ENCODE results near the gene TP53BP2. TPM values are rescaled to one million over a fixed set of nuclear protein-coding genes. Genes with fewer than 3 reads are reported as not detected.

The TP53BP2 gene
- total RNA-seq, 1 donor from 2014 or later, result 12.8 TPM

DNA sequence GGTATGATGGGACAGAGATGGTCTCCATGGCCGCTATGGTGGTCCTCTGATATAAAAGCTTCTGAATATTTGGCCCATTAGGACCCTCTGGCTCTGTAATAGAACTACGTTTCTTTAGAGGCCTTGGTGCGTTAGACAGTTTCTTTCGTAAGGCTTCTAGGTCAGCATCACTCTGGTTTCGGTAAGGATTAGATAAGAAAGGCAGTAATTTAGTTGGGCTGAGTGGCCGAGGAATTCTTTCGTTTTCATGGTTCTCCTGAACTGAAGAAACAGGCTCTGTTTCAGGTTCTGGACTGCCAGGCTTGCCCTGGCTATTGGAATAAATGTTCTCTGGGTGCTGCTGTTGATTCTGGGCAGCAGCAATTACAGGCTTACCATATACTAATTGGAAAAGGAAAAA, 49.5 kb downstream of the TP53BP2 start:
- DNase-seq (ENCODE audit: low read depth in 2 of 2), result no peak

DNA sequence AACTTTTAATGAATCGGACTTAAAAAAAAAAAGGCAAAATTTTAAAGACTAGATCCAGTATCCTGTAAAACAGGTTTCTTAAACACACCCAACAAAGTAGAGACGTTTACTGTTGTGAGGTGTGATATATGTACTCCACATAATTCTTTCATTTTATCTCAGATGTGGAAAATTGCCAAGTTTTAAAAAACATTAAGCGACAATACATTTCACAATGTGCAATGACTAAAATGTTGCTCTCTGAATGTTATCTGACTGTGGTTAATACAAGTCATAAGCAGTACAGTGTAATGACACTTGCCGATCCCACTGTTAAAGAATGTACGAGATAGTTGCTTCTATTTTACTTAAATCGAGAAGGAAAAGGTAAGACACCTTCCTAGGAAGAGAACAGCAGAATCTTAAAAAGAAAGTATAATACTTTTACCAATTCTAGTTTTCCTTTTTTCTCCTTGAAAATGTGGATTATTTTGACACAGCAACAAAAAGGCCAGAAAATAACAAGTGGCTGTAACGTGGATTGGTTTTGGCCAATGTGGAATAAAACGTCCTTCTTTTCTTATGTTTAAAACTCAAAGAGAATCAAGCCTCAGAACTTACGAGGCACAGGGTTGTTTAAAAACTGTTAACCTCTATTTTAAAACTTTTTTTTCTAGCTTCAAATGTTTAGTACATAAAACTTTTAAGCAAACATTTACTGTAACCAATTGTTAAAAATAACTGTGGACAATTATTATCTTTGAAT, 51.4 kb downstream of the TP53BP2 start:
- no peak for DNase-seq (ENCODE audit: low read depth in 2 of 2)

DNA sequence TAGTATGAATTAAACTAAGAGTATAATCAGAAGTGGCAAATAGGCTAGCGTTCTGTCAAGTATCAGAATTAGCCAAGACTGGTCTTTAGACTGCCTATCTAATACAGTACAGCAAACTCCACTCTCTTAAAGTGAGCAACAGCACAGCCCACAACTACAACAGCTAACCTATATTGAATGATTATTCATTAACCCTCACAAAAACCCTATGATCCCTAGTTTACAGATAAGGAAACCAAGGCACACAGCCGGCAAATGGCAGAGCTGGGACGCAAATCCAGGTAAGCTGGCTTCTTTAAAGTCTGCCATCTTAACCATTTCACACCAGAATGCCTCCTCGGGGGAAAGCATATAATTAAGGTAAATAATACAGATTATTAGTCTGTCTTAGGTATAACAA, 52.0 kb downstream of the TP53BP2 start:
- DNase-seq (ENCODE audit: low read depth in 2 of 2), result no peak

DNA sequence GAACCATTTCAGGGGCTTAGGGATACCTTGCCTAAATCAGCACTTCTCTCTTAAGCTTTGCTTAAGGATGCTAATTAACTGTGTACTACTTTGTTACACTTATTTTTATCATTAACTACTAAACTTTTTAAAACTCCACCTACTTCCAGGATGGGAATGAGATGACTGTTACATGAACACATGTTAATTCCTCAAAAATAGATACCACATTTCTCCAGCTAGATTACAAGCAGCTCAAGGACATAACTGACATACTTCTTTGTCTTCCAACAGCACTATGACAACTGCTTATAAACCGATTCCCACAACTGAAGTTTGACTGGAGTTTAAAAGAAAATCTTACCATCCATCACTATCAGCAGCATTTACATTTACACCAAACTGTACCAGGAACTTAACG, 53.7 kb downstream of the TP53BP2 start:
- DNase-seq (ENCODE audit: low read depth in 2 of 2), result no peak

DNA sequence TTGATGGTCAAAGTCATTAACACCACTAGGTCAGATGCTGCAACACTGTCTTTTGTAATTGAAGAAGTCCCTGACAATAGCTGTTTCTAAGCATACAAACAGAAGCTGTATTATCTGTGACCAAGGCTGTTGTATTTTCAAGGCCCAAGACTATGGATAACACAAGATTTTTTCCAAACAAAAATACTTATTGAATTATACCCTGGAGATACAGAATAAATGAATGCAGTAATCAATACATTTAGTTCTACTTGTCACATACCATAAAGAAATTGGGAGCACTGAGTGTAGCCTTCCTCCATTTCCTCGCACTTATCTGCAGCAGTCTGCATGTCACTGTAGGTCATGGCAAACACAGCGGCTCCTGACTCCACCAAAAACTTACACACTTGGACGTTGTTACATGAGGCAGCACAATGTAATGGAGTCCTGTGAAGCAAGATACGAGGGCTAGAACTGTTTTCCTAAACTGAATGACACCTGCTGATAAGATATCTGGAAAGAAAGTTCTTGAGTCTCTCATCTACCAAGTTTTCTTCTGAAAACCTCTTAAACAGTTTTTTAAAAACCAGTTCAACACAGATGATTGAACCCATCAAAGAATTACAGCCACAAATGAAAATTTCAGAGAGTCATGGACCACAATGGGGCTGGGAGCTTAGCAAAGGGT, 56.9 kb downstream of the TP53BP2 start:
- DNase-seq (ENCODE audit: low read depth in 2 of 2), result no peak

DNA sequence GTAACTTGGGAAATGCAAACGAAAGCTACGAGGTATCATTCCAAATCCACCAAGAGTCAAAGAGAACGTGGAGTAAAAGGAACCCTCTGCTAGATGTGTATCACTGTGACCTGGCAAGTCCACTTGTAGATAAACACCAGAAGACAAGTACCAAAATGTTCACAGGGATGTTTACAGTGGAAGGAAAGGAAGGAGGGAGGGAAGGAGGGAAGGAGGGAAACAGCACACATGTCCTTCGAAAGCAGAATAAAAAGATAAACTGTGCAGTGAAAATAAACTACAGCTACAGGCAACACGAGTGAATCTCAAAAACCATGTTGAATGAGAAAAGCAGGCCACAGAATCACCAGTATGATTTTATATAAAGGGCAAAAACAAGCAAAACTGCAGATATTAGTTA, 59.9 kb downstream of the TP53BP2 start:
- DNase-seq (ENCODE audit: low read depth in 2 of 2), result no peak

DNA sequence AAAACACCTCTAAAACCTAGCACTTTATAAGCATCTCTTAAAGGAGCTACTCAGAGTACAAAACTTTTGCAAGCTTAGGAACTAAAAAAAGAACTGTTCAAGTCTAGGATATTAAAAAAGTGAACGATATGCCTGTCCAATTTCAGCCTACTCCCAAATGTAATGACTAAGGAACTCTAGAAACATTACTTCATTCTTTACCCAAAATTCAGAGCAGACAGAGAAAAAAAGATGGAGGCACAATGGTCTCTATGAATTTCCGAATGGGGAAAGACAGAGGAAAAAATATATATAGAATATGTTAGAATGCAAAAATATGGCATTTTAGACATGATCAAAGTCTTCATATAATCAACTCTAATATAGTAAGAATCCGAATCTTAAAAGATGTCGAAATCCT, 61.2 kb downstream of the TP53BP2 start:
- no peak for DNase-seq (ENCODE audit: low read depth in 2 of 2)

DNA sequence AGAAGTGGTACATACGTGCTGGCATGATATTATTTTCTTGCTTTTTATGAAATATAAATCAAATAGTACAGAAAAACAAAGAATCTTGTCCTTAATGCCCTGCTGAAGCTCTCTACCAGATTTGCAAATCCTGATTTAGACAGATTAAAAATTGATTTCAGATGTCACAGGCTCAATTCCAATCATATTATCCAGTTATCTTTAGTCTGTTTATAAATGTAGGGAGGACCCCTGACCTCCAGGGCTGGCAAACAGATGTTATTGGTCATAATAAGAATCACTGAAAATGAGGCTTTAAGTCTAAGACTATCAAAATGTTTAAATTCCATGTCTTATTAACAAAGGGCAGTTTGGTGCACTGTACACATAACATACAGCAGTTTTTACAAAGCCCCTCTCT, 62.1 kb downstream of the TP53BP2 start:
- DNase-seq (ENCODE audit: low read depth in 2 of 2), result no peak

DNA sequence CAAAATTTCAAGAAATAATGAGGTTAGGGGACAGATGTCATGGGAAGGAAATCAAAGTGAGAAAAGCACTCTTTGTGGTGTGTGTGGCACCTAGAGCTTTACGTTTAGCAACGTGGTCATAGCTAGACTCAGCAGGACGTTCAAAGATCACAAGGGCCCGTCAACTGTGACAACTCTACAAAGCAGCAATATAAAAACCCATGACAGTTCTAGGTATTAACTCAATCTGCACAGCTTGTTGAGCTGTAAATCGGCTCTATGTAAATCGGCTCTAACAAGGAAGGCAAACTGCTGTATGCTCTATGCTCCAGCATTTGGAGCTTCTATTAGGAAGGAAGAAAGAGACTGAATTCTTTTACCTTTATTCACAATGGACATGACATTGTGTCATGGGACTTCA, 64.8 kb downstream of the TP53BP2 start:
- DNase-seq (ENCODE audit: low read depth in 2 of 2), result no peak

DNA sequence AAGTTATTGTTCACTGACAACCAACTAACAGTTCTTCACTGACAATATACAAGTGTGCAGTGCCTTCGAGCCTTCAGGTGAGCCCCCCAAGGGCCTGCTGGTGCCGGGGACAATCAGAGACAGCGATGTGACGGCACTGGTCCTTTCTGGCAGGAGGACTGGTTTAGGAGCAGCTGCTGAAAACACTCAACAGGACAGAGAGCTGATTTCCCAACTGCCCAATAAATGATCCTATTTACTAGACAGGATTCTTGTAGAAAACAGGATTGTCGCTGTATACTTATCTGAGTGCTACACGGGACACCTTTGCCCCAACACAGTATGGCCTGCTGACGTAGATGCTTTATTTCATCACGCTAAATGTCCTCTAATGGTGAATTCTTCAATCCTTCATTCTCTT, 65.4 kb downstream of the TP53BP2 start:
- no peak for DNase-seq (ENCODE audit: low read depth in 2 of 2)

DNA sequence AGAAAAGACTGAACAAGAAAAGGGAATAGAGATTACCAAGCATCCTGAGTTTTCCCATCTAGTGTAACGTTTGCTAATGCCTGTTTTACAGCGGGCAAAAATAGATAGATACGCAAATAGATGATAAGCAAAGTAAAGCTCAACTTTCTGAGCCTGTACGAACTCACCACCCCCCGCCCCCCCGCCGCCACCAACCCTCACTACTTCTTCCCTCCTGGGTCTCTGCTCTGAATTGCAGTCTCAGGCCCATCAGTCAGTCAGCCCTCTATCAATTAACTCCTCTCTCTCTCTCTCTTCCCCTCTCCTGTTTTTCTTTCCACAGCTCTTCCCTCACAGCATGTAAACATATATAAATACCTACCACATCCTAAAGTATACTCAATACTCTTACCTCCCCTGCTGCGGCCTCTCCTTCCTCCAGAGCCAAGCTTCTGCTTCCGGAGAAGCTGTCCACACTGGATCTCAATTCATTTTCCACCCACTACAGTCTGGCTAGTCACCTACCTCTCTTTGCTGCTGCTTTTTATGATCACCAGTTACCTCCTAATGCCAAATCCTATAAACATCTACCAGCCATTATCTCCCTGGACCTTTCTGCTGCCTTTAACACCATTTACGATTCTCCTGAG, 68.8 kb downstream of the TP53BP2 start:
- DNase-seq (ENCODE audit: low read depth in 2 of 2), result peak in 1 of 2 donors; percentile 35

DNA sequence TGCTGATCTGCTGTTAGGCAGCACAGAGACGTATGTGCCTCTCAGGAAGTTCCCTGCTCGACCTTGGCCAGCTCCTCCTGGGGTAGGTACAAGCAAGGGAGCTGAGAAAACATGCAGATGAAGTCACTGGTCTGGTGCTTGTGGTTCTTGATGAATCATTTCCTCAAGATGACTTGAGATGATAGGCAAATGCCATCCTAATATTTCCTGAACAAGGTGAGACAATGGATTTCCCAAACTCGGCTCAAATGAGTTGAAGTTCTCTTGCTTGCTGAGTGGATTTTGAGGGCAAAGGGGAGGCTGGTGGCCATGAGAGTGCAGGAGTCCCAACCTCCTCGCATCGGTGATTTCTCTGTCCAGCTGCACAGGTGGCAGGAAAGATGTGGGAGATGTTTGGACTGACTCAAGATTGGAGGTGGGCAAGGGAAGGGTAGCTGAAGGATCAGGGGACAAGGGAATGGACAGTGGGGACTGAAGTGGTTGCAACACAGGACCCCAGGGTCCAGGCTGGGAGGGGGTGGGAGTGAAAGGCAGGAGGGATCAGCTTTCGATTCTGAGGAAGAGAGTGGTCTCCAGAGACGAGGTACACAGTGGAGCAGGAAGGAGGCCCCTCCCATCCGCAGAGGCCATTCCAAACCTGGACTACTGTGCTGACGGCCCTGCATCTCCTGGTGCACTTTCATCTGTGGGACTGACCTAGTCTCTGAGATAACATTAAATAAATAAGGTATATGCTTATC, 69.5 kb downstream of the TP53BP2 start:
- DNase-seq (ENCODE audit: low read depth in 2 of 2), result peak in 1 of 2 donors; percentile 96

DNA sequence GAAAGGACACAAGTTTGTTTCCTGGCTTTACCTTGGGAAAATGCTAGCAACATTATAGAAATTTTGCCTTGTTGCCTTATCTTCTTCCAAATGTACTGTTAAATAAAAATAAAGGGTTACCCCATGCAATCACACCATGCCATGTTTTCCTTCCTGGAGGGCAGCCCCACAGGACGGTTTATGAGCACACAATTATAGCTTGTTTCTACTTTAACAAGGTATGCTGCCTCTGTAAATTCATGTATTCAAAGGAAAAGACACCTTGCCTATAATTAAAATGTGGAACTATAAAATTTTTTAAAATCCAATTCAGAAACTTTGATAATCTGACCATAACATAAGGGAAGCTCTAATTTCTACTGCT, 70.1 kb downstream of the TP53BP2 start:
- no peak for DNase-seq (ENCODE audit: low read depth in 2 of 2)

DNA sequence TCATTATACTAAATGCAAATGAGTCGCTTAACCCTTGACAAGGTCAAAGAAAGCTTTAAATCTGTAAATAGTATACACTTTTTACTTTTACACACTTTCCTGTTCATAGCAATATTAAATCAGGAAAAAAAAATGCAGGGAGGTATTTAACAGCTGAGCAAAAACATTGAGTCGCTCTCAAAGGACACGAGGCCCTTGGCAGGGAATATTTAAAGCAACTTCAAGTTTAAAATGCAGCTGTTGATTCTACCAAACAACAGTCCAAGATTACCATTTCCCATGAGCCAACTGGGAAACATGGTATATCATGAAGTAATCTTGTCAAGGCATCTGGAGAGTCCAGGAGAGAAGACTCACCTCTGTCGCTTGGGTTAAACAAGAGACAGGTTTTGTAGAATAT, 70.7 kb downstream of the TP53BP2 start:
- peak in 1 of 2 donors; percentile 69 for DNase-seq (ENCODE audit: low read depth in 2 of 2)

DNA sequence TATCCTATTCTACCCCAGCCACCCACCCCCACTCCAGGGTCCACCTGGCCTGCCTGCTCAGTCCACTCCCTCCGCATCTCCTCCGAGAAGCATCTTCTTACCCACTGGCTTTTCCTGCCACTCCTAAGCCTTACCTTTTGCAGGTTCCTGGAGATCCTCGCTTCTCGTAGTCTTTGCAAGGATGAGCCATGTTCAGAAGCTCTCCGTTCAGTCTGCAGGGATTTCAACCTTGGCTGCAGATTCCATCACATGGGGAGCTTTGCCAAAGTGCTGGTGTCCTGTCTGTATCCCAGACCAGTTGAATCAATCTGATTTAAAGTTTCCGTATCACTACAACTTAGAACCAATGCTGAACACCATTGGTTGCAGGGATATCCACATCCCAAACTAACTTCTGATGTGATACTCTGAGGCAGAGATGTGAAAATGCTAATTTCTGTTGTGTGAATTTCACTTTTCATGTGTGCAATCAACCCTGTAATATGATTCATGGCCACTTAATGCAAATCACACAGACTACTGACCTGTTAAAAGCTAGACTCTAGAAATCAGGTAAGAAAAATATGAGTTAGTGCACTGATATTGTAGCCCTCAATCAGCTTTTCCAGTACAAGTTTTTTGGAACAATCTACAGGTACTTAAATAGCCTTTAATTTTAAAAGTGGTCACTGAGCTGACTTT, 71.5 kb downstream of the TP53BP2 start:
- DNase-seq (ENCODE audit: low read depth in 2 of 2), result no peak

DNA sequence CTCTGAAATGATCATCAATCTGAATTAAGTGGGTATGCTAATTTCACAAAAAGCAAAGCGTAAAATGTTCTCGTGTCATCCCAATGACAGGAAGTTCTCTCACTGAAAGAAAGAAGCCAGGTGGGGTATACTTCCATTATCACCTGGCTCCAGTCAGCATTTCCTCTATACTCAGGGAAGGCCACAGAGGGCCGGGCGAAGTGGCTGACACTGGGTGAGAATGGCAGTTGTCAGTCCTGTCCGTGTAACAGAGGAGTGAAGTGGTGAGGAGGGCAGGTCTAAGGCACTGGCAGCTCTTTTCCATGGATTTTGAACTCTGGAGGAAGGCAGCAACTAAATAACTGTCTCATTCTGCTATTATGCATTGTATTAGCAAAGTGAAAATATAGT, 73.0 kb downstream of the TP53BP2 start:
- DNase-seq (ENCODE audit: low read depth in 2 of 2), result no peak

DNA sequence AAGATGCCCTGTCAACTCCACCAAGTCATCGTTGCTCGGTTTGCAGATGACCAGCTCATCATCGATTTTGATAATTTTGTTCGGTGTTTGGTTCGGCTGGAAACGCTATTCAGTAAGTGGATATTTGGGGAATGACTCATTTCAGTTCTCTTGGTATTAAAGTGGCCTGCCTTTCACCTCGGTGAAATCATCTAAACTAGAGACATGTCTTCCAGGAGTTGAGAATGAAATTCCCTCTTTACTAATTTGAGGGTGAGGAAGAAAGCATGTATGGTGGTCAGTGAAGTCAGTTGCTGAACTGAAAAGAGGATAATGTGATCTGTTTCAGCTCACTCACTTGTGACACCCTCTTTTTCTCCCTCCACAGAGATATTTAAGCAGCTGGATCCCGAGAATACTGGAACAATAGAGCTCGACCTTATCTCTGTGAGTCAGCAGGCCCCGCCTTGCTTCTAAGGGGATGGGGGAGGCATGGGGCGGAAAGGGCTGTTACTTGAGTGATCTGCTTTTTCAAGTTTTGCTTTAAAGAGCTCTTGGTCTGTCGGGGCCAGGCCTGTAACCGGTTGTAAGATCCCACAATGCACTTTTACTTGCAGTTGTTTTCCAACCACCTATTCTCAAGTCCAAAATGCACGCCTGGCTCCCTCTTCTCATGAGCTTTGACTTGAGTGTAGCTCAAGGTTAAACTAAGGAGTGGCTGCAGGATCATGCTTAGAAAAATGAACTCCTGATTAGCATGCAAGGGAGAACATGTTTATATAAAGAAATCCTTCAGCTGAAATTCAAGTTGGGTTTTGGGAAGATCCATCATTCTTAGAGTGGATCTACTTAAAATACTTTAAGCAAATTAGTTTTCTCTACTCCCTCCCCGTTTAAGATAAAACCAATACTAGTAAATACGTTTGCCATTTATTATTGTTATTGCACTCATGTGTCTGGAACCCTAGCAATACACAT, 73.7 kb downstream of the TP53BP2 start:
- peak in 1 of 2 donors; percentile 94 for DNase-seq (ENCODE audit: low read depth in 2 of 2)

DNA sequence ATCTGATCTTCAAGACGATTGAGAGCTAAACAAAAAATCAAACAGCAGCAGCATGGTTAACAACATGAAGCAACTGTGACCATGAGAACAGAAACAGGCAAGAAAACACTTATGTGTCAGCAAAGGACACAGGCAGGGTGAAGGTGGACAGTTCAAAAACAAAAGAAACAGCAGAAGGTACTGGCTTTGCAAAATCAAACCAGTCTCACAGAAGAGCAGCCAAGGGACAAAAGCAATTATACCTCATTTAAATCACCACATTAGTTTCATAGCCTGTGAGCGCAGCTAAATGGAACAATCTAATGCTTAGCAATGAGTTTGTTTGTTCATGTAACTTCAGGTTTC, 74.3 kb downstream of the TP53BP2 start:
- peak in 1 of 2 donors; percentile 35 for DNase-seq (ENCODE audit: low read depth in 2 of 2)

DNA sequence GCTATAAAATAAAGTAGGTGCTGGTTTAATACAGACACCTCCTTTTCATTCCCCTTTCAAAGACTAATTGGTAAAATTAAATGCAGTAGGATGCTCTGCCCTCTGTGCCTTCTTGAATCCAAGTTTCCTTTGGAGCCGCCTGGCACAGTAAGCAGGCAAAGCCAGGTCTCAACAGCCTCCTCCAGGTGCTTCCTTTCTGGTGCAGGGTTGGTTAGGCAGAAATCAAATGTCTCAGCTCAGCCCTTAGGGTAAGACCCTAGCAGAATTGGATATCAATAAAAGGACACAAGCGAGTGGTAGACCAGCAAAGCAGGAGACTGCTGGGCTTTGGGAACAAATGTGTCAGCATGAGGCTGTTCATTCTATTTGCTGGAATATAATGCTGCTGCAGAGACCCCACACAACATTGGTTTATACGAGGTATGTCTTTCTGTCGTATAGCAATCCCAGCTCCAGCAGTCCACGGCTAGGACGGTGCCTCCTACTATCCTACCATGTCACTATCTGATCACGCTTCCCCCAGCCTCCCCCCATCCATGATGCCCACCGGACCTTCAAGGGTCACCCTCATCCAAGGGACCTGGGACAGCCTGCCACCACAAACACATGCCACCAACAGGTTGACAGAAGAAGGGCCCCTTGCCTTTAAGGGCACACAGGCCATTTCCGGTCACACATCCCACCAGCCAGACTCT, 75.0 kb downstream of the TP53BP2 start:
- DNase-seq (ENCODE audit: low read depth in 2 of 2), result peak in 1 of 2 donors; percentile 32
